WERI-Rb-1 (cell line): ENCODE results near the gene KIFBP.
"Not testable (repeated sequence)": the region's sequence is repeated elsewhere in the genome, so short reads cannot be mapped to it uniquely, and the experiment has no call there.

ENCODE experiments used
- DNase-seq: peaks from one replicate; pipeline ENCODE4 v3.0.0-alpha.2; 2020
- H3K27ac ChIP-seq: fragments of 250-450 bp; sonication (Bioruptor Pico); 2 replicates; pipeline ENCODE4 v1.5.1; 2020; ENCODE audit warnings: mild to moderate bottlenecking, moderate library complexity
- H3K27me3 ChIP-seq: fragments of 250-450 bp; sonication (Bioruptor Pico); 2 replicates; pipeline ENCODE4 v1.5.1; 2021; ENCODE audit warnings: mild to moderate bottlenecking, low read depth, moderate library complexity; ENCODE audit not compliant: insufficient read depth, severe bottlenecking
- H3K36me3 ChIP-seq: fragments of 250-450 bp; sonication (Bioruptor Pico); 2 replicates; pipeline ENCODE4 v1.5.1; 2020; ENCODE audit warnings: mild to moderate bottlenecking, moderate library complexity
- H3K4me3 ChIP-seq: 2 replicates; pipeline ENCODE4 v1.5.1; 2011; ENCODE audit warnings: low read depth, mild to moderate bottlenecking, control low read depth, low read length
- H3K9me3 ChIP-seq: fragments of 250-450 bp; sonication (Bioruptor Pico); 2 replicates; pipeline ENCODE4 v1.5.1; 2021; ENCODE audit warnings: mild to moderate bottlenecking, moderate library complexity; ENCODE audit not compliant: severe bottlenecking
- TF ChIP-seq, protein P1 (sequence below): IDR thresholded peaks from 2 replicates; pipeline ENCODE4 v1.5.1; 2011; ENCODE audit warnings: low read depth, mild to moderate bottlenecking, control low read depth, inconsistent platforms, low read length

The KIFBP gene

DNA sequence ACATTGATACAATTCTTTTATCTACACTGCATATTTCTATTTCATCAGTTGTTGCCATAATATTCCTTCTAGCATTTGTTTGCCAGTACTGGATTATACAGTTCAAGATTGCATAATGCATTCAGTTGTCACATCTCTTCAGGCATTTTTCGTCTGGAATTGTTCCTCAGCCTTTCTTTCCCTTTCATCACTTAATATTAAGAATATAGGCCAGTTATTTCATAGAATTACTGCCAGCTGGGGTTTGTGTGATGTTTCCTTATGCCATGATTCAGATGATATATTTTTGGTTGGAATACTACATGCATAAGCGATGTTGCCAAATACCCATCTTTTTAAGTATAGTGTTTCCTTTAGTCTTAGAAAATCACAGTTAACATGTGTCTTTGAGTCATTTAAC lies 20.8 kb downstream of the KIFBP start:
- Histone ChIP-seq H3K27me3 (no peaks in the 10 kb centered on the region), H3K9me3 (no peaks in the 10 kb centered on the region), H3K4me3 (no peak overlapping the region), H3K36me3 (peaks cover 54% of the 10 kb centered on the region), H3K27ac (no peak overlapping the region)
- no peak for DNase-seq
- TF ChIP-seq, protein P1, sequence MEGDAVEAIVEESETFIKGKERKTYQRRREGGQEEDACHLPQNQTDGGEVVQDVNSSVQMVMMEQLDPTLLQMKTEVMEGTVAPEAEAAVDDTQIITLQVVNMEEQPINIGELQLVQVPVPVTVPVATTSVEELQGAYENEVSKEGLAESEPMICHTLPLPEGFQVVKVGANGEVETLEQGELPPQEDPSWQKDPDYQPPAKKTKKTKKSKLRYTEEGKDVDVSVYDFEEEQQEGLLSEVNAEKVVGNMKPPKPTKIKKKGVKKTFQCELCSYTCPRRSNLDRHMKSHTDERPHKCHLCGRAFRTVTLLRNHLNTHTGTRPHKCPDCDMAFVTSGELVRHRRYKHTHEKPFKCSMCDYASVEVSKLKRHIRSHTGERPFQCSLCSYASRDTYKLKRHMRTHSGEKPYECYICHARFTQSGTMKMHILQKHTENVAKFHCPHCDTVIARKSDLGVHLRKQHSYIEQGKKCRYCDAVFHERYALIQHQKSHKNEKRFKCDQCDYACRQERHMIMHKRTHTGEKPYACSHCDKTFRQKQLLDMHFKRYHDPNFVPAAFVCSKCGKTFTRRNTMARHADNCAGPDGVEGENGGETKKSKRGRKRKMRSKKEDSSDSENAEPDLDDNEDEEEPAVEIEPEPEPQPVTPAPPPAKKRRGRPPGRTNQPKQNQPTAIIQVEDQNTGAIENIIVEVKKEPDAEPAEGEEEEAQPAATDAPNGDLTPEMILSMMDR = no peak

DNA sequence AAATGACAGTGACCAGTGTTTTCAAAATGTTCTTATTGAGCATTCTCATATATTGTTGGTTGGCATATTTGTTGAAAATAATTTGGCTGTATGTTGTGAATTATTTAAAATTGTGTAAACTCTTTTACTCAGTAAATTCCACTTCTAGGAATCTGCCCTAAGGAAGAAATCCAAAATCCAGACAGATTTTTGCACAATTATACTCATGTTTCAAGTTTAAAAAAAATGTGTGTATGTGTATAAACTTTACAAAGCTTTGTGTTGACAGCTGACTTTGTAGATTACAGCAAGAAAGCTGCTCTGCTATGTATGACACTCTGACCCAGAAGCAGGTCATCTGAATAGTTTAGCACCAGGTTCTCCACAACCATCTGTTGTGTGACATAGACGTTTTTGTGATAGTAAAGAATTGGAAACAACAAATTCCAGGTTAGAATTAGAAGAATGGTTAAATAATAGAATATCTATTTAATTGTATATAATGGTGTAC lies 21.6 kb downstream of the KIFBP start:
- H3K27ac ChIP-seq = no peak overlapping the region
- peaks cover 50% of the 10 kb centered on the region for H3K36me3 ChIP-seq
- H3K4me3 ChIP-seq = no peak overlapping the region
- no peaks in the 10 kb centered on the region for H3K27me3 ChIP-seq
- no peaks in the 10 kb centered on the region for H3K9me3 ChIP-seq
- DNase-seq = no peak
- TF ChIP-seq, protein P1 = no peak

DNA sequence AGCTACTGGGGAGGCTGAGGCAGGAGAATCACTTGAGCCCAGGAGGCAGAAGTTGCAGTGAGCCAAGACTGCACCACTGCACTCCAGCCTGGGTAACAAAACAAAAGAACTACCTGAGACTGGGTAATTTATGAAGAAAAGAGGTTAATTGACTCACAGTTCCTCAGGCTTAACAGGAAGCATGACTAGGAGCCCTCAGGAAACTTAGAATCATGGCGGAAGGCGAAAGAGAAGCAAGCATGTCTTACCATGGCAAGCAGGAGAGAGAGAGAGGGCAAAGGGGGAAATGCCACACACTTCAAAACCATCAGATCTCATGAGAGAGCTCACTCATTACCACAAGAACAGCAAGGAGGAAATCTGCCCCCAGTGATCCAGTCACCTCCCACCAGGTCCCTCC lies 24.2 kb downstream of the KIFBP start:
- H3K27me3 ChIP-seq, H3K27ac ChIP-seq, H3K4me3 ChIP-seq, H3K9me3 ChIP-seq, DNase-seq: not testable (repeated sequence)
- peaks cover 49% of the 10 kb centered on the region for H3K36me3 ChIP-seq

DNA sequence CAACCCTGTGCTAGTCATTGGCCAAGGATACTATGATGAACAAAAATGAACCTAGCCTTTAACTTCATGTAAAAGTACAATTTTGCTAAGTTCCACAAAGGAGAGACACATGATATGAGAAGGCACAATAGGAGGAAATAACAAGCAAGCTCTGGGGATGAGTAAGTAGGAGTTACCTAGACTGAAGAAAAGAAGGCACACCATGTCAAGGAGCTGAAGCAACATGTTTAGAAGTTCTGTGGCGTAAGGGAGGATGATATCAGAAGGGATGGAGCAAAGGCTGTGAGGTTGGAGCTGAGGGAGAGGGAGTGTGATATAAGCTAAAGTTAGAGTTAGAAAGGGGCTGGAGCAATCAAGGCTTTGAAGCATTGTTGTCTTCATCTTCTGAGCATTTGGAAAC lies 25.6 kb downstream of the KIFBP start:
- no peak overlapping the region for H3K4me3 ChIP-seq
- no peak overlapping the region for H3K27ac ChIP-seq
- DNase-seq = no peak
- peaks cover 44% of the 10 kb centered on the region for H3K36me3 ChIP-seq
- TF ChIP-seq, protein P1 = no peak
- H3K27me3 ChIP-seq = no peaks in the 10 kb centered on the region
- no peaks in the 10 kb centered on the region for H3K9me3 ChIP-seq

DNA sequence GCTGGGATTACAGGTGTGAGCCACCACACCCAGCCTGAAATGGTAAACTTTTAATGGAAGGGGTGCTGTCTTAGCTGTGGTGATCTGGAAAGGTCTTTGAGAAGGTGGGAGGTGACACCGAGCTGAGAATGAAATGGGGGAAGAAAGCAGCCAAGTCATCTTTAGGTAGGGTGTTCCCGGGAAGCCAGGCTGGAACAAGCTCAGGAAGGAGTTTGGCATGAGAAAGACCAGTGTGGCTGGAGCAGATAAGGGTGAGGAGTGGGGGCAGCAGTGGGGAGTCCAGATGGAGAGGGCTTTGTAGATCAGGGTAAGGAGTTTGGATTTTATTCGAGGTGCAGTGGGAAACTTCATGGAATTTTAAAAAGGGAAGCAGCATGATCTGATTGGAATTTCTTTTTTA lies 30.0 kb downstream of the KIFBP start:
- DNase-seq = no peak
- TF ChIP-seq, protein P1 = no peak
- Histone ChIP-seq H3K4me3 (no peak overlapping the region), H3K9me3 (no peaks in the 10 kb centered on the region), H3K27me3 (no peaks in the 10 kb centered on the region), H3K27ac (no peak overlapping the region), H3K36me3 (peaks cover 15% of the 10 kb centered on the region)

DNA sequence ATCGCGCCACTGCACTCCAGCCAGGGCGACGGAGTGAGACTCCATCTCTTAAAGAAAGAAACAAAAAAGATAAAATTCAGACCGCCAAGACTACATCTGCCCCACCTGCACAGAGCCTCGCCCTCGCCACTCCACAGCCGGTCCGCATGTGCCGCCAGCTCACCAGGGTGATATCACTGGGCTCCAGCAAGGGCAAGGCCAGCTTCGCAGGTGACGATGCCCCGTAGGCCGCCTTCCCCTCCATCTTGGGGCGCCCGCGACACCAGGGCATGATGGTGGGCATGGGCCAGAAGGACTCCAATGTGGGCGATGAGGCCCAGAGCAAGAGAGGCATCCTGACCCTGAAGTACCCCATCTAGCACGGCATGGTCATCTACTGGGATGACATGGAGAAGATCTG lies 34.0 kb downstream of the KIFBP start:
- H3K27me3 ChIP-seq = no peaks in the 10 kb centered on the region
- DNase-seq = no peak
- no peaks in the 10 kb centered on the region for H3K36me3 ChIP-seq
- TF ChIP-seq, protein P1 = no peak
- H3K27ac ChIP-seq = no peak overlapping the region
- no peaks in the 10 kb centered on the region for H3K9me3 ChIP-seq
- H3K4me3 ChIP-seq = no peak overlapping the region
